HepG2 (cell line): ENCODE data around the gene ZNF813. TPM values are rescaled to one million over a fixed set of nuclear protein-coding genes. Genes with fewer than 3 reads are reported as not detected.

Experiments
- HNF4G ChIP-seq, 2 experiments: sonication (generic) in 1 of 2; formaldehyde crosslinking in 1 of 2; IDR thresholded peaks; 2 replicates each; pipeline versions ENCODE4 v1.4.0 to v1.6.1; 2011 to 2020; ENCODE audit warnings: borderline replicate concordance in 2 of 2, low read depth in 2 of 2, mild to moderate bottlenecking in 2 of 2, low read length in 1 of 2, missing genetic modification reagents in 1 of 2, moderate library complexity in 1 of 2
- IKZF4 ChIP-seq: sonication (generic); formaldehyde crosslinking; IDR thresholded peaks from 2 replicates; pipeline ENCODE4 v1.5.1; 2020; ENCODE audit warnings: borderline replicate concordance, mild to moderate bottlenecking, low read depth, missing genetic modification reagents; ENCODE audit errors: not compliant biosample characterization
- IRF9 ChIP-seq: sonication (generic); formaldehyde crosslinking; IDR thresholded peaks from 2 replicates; pipeline ENCODE4 v1.8.0; 2022; ENCODE audit warnings: missing genetic modification reagents, mild to moderate bottlenecking, borderline replicate concordance
- KAT7 ChIP-seq: IDR thresholded peaks from 2 replicates; pipeline ENCODE4 v1.6.1; 2018; ENCODE audit warnings: borderline replicate concordance, missing compliant biosample characterization
- KDM4B ChIP-seq: sonication (generic); formaldehyde crosslinking; IDR thresholded peaks from 2 replicates; pipeline ENCODE4 v1.4.0; 2020; ENCODE audit warnings: missing genetic modification reagents
- MATR3 ChIP-seq: sonication (generic); formaldehyde crosslinking; IDR thresholded peaks from 2 replicates; pipeline ENCODE4 v1.4.0; 2020; ENCODE audit warnings: missing genetic modification reagents
- NPAS2 ChIP-seq: sonication (generic); formaldehyde crosslinking; IDR thresholded peaks from 2 replicates; pipeline ENCODE4 v1.8.0; 2022; ENCODE audit warnings: mild to moderate bottlenecking, missing genetic modification reagents, borderline replicate concordance
- PCBP1 ChIP-seq: fragments of 200-400 bp; formaldehyde crosslinking; IDR thresholded peaks from 2 replicates; pipeline ENCODE4 v1.6.1; 2017; ENCODE audit warnings: mild to moderate bottlenecking, low read depth, low read length, borderline replicate concordance
- PHF21A ChIP-seq: sonication (generic); formaldehyde crosslinking; IDR thresholded peaks from 2 replicates; pipeline ENCODE4 v1.5.0; 2020; ENCODE audit warnings: mild to moderate bottlenecking, missing genetic modification reagents
- SMAD3 ChIP-seq: sonication (generic); formaldehyde crosslinking; IDR thresholded peaks from 2 replicates; pipeline ENCODE4 v1.4.0; 2020; ENCODE audit warnings: missing genetic modification reagents
- SP4 ChIP-seq: sonication (generic); formaldehyde crosslinking; IDR thresholded peaks from 2 replicates; pipeline ENCODE4 v1.8.1; 2023; ENCODE audit warnings: mild to moderate bottlenecking, missing genetic modification reagents
- TP53 ChIP-seq: sonication (generic); formaldehyde crosslinking; conservative IDR thresholded peaks from 2 replicates; pipeline ENCODE4 v1.4.0; 2020; ENCODE audit warnings: missing genetic modification reagents
- ZBTB20 ChIP-seq: sonication (generic); formaldehyde crosslinking; IDR thresholded peaks from 2 replicates; pipeline ENCODE4 v1.8.1; 2023; ENCODE audit warnings: missing genetic modification reagents, low read depth, mild to moderate bottlenecking, borderline replicate concordance
- ZNF143 ChIP-seq: sonication (generic); formaldehyde crosslinking; IDR thresholded peaks from 2 replicates; pipeline ENCODE4 v1.4.0; 2020; ENCODE audit warnings: missing genetic modification reagents
- ZNF546 ChIP-seq: sonication (generic); formaldehyde crosslinking; conservative IDR thresholded peaks from 2 replicates; pipeline ENCODE4 v1.8.1; 2023; ENCODE audit warnings: mild to moderate bottlenecking, missing genetic modification reagents
- ZNF567 ChIP-seq: sonication (generic); formaldehyde crosslinking; IDR thresholded peaks from 2 replicates; pipeline ENCODE4 v1.8.1; 2023; ENCODE audit warnings: mild to moderate bottlenecking, missing genetic modification reagents, borderline replicate concordance
- ZNF691 ChIP-seq: sonication (generic); formaldehyde crosslinking; IDR thresholded peaks from 2 replicates; pipeline ENCODE4 v1.4.0; 2020; ENCODE audit warnings: missing genetic modification reagents, low read depth, mild to moderate bottlenecking, borderline replicate concordance
- ZNF768 ChIP-seq: sonication (generic); formaldehyde crosslinking; IDR thresholded peaks from 2 replicates; pipeline ENCODE4 v1.4.0; 2020; ENCODE audit warnings: missing genetic modification reagents
- polyA plus RNA-seq, 8 experiments: library from polyadenylated mRNA; depleted of rRNA in 3 of 8; stranded (reverse) in 7 of 8; unstranded in 1 of 8; fragments of >200 nt; fragmentation: Illumina TruSeq in 4 of 8; extraction: Trizol in 4 of 8; gene quantifications; 2 replicates each; pipeline versions ENCODE4 v1.2.1 to v1.2.3, GENCODE V29; 2011 to 2016; ENCODE audit warnings: low read depth in 4 of 8, missing spikeins in 1 of 8, mixed read lengths in 1 of 8; ENCODE audit not compliant: insufficient read depth in 1 of 8
- total RNA-seq, 5 experiments: library from RNA; depleted of rRNA; stranded (reverse); fragments of >200 nt; fragmentation: Illumina TruSeq; extraction: Trizol; gene quantifications; 2 replicates each; pipeline ENCODE4 v1.2.3, GENCODE V29; 2016; ENCODE audit warnings: low read depth in 1 of 5
- TF ChIP-seq, protein P1 (sequence below): sonication (generic); formaldehyde crosslinking; IDR thresholded peaks from 2 replicates; pipeline ENCODE4 v1.4.0; 2020; ENCODE audit warnings: missing genetic modification reagents, mild to moderate bottlenecking, borderline replicate concordance
- TF ChIP-seq, protein P2 (sequence below): sonication (generic); formaldehyde crosslinking; IDR thresholded peaks from 2 replicates; pipeline ENCODE4 v1.5.1; 2020; ENCODE audit warnings: missing genetic modification reagents, mild to moderate bottlenecking, borderline replicate concordance

Gene ZNF813
- total and polyA plus RNA-seq, 2 of the 13 experiments (the other 11 are each of a cell fraction or from before 2014, with no cell fraction given): 2.1 to 8.9 TPM

DNA sequence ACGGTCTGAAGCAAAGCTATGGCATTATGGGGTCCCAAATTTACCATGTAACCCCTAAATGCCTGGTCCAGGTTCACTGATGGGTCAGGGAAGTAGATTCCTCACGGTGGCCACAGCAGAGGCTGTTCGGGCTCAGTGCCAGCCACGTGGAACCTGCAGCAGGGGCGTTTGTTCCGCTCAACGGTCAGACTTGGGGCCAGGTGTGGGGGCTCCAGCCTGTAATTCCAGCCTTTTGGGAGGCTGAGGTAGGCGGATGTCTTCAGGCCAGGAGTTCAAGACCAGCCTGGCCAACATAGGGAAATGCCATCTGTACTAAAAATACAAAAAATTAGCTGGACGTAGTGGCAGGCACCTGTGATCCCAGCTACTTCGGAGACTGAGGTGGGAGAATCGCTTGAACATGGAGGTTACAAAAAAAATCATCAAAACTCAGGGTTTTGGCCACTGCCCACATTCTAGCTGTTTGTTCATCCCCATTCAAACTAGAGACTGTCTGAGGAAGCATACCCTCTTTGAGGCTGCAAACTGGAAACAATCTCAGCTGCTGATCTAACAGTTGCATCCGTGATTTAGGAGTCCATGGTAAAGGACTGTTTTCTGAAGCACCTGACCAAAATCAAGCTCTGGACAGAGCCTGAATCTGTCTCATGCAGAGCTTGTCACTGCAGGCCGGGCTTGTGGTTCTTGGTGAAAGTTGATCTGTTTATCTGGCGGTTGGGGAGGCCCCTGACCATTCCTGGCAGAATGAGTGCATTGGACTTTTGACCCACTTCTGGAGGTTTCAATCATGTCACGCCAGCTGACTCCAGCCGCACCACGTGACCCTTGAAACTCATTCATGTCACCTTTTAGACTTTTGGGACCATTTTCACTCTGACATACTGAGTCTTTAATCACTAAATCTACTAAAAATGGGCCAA is 40.2 kb downstream of the ZNF813 start (continued):
- TF ChIP-seq IRF9 (CRISPR knock-in tag): peak; percentile 68; the same call in 1 of the 2 replicates
- peak; percentile 26; the same call in 1 of the 2 replicates for TF ChIP-seq ZBTB20 (CRISPR knock-in tag)
- TF ChIP-seq HNF4G (IDR thresholded peaks at IDR 0.05; ENCODE audit: borderline replicate concordance, low read depth, low read length): peak; percentile 94
- peak; percentile 64; the same call in 1 of the 2 replicates for TF ChIP-seq HNF4G (CRISPR knock-in tag; IDR thresholded peaks at IDR 0.05; ENCODE audit: borderline replicate concordance, low read depth)
- peak; percentile 84 for TF ChIP-seq KDM4B (CRISPR knock-in tag)
- TF ChIP-seq KAT7 (CRISPR knock-in tag): no peak
- TF ChIP-seq ZNF546: no peak
- peak; percentile 23; the same call in 1 of the 2 replicates for TF ChIP-seq SP4 (CRISPR knock-in tag)
- TF ChIP-seq PCBP1: no peak
- TF ChIP-seq, protein P1, sequence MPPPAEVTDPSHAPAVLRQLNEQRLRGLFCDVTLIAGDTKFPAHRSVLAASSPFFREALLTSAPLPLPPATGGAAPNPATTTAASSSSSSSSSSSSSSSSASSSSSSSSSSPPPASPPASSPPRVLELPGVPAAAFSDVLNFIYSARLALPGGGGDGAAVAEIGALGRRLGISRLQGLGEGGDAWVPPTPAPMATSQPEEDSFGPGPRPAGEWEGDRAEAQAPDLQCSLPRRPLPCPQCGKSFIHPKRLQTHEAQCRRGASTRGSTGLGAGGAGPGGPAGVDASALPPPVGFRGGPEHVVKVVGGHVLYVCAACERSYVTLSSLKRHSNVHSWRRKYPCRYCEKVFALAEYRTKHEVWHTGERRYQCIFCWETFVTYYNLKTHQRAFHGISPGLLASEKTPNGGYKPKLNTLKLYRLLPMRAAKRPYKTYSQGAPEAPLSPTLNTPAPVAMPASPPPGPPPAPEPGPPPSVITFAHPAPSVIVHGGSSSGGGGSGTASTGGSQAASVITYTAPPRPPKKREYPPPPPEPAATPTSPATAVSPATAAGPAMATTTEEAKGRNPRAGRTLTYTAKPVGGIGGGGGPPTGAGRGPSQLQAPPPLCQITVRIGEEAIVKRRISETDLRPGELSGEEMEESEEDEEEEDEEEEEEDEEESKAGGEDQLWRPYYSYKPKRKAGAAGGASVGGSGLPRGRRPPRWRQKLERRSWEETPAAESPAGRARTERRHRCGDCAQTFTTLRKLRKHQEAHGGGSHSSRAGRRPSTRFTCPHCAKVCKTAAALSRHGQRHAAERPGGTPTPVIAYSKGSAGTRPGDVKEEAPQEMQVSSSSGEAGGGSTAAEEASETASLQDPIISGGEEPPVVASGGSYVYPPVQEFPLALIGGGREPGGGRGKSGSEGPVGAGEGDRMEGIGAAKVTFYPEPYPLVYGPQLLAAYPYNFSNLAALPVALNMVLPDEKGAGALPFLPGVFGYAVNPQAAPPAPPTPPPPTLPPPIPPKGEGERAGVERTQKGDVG (CRISPR knock-in tag): peak; percentile 88
- TF ChIP-seq, protein P2, sequence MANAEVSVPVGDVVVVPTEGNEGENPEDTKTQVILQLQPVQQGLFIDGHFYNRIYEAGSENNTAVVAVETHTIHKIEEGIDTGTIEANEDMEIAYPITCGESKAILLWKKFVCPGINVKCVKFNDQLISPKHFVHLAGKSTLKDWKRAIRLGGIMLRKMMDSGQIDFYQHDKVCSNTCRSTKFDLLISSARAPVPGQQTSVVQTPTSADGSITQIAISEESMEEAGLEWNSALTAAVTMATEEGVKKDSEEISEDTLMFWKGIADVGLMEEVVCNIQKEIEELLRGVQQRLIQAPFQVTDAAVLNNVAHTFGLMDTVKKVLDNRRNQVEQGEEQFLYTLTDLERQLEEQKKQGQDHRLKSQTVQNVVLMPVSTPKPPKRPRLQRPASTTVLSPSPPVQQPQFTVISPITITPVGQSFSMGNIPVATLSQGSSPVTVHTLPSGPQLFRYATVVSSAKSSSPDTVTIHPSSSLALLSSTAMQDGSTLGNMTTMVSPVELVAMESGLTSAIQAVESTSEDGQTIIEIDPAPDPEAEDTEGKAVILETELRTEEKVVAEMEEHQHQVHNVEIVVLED (CRISPR knock-in tag): peak; percentile 13; the same call in 1 of the 2 replicates
- TF ChIP-seq ZNF768 (CRISPR knock-in tag): peak; percentile 16; the same call in 1 of the 2 replicates
- TF ChIP-seq NPAS2 (CRISPR knock-in tag): 0 out of 2 replicates have a peak, but pooled peaks have one; percentile 78
- 0 out of 2 replicates have a peak, but pooled peaks have one; percentile 32 for TF ChIP-seq TP53 (CRISPR knock-in tag)
- no peak for TF ChIP-seq MATR3 (CRISPR knock-in tag)
- TF ChIP-seq ZNF143 (CRISPR knock-in tag): no peak
- peak; percentile 28 for TF ChIP-seq IKZF4
- peak; percentile 77; the same call in 1 of the 2 replicates for TF ChIP-seq PHF21A
- no peak for TF ChIP-seq ZNF691 (CRISPR knock-in tag)
- TF ChIP-seq SMAD3 (CRISPR knock-in tag): peak; percentile 76; the same call in 1 of the 2 replicates
- TF ChIP-seq ZNF567 (CRISPR knock-in tag): no peak
